Stomach (tissue), 4 donors: ENCODE measurements around the gene FTO.

Experiments
- POLR2AphosphoS5 ChIP-seq, 3 donors: sonication (generic); formaldehyde crosslinking; IDR thresholded peaks; one replicate each; pipeline ENCODE4 v1.6.1; 2016; ENCODE audit warnings: antibody characterized with exemption in 3 of 3
- TF ChIP-seq, protein P1 (sequence below), 7 experiments: fragments of 450-650 bp in 4 of 7; fragments of 200-600 bp in 3 of 7; sonication (generic) in 3 of 7; IDR thresholded peaks; one replicate each; pipeline ENCODE4 v1.5.1; 2016 to 2019; ENCODE audit warnings: antibody characterized with exemption in 7 of 7, control low read depth in 2 of 7, mild to moderate bottlenecking in 1 of 7

DNA sequence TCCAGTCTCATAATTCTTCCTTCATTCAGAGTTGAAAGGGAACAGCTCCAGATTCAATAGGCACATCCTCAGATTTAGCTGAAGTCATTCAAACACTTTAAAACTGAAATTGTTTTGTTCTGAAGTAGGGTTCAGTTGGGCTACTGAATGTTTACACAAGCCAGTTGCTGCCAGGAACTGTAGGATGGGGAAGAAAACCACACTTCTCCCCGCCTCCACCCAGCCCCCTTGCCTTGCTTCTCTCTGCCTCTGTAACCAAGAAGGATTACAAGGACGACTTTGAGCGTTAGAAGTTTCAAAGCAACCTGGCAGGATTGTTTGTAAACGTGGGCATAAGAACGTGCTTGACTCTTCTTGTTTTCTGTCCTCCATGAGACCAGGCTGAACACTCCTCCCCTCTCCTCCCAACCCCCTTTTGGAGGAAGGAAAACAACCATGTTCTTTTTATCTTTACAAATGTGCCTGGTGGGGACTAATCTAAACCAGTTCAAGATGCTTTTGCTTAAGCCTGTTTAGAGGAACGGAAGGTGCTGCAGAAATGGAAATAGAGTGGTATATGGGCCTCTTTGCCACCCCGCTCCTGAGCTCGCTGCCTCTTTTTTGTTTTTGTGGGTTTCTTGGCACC, 287.9 kb downstream of the FTO start:
- TF ChIP-seq POLR2AphosphoS5 (IDR thresholded peaks at IDR 0.05): no peak
- TF ChIP-seq, protein P1, sequence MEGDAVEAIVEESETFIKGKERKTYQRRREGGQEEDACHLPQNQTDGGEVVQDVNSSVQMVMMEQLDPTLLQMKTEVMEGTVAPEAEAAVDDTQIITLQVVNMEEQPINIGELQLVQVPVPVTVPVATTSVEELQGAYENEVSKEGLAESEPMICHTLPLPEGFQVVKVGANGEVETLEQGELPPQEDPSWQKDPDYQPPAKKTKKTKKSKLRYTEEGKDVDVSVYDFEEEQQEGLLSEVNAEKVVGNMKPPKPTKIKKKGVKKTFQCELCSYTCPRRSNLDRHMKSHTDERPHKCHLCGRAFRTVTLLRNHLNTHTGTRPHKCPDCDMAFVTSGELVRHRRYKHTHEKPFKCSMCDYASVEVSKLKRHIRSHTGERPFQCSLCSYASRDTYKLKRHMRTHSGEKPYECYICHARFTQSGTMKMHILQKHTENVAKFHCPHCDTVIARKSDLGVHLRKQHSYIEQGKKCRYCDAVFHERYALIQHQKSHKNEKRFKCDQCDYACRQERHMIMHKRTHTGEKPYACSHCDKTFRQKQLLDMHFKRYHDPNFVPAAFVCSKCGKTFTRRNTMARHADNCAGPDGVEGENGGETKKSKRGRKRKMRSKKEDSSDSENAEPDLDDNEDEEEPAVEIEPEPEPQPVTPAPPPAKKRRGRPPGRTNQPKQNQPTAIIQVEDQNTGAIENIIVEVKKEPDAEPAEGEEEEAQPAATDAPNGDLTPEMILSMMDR (IDR thresholded peaks at IDR 0.05): no peak
